Activated naive CD8-positive, alpha-beta T cell (primary cell): ENCODE measurements around the gene DEXI.
"Not testable (repeated sequence)": the region's sequence is repeated elsewhere in the genome, so short reads cannot be mapped to it uniquely, and the experiment has no call there.

Experiments
- H3K27ac Mint-ChIP-seq: one replicate; pipeline ENCODE4 v1.8.0; 2021; ENCODE audit warnings: mixed read lengths
- H3K27me3 Mint-ChIP-seq: one replicate; pipeline ENCODE4 v1.8.0; 2021; ENCODE audit warnings: mixed read lengths
- H3K36me3 Mint-ChIP-seq: one replicate; pipeline ENCODE4 v1.8.0; 2021; ENCODE audit warnings: mixed read lengths
- H3K4me1 Mint-ChIP-seq: one replicate; pipeline ENCODE4 v1.8.0; 2021; ENCODE audit warnings: low read depth, mixed read lengths
- H3K4me3 Mint-ChIP-seq: one replicate; pipeline ENCODE4 v1.8.0; 2021; ENCODE audit warnings: mild to moderate bottlenecking, mixed read lengths
- H3K9me3 Mint-ChIP-seq: one replicate; pipeline ENCODE4 v1.8.0; 2021; ENCODE audit warnings: low read depth, mixed read lengths

Gene DEXI

DNA sequence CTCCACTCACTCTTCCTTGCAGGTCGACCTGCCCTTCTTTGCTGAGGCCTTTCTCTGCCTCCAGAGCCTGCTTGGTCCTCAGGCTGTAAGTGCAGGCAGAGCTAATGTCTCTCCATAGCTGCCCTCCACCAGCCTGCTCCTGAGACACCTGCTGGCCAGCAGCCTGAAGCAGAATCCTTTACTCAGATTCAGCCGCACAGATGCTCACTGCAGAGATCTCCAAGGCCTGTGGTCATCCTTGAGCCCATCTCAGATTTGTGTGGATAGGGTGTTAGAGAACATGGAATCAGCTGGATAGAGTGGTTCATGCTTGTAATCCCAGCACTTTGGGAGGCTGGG is 11.5 kb downstream of the DEXI start:
- H3K27ac Mint-ChIP-seq = no peak overlapping the region
- H3K4me3 Mint-ChIP-seq = no peak overlapping the region
- peaks cover 8% of the 10 kb centered on the region for H3K36me3 Mint-ChIP-seq
- peaks cover 24% of the 10 kb centered on the region for H3K4me1 Mint-ChIP-seq
- H3K9me3 Mint-ChIP-seq = no peaks in the 10 kb centered on the region
- no peaks in the 10 kb centered on the region for H3K27me3 Mint-ChIP-seq

DNA sequence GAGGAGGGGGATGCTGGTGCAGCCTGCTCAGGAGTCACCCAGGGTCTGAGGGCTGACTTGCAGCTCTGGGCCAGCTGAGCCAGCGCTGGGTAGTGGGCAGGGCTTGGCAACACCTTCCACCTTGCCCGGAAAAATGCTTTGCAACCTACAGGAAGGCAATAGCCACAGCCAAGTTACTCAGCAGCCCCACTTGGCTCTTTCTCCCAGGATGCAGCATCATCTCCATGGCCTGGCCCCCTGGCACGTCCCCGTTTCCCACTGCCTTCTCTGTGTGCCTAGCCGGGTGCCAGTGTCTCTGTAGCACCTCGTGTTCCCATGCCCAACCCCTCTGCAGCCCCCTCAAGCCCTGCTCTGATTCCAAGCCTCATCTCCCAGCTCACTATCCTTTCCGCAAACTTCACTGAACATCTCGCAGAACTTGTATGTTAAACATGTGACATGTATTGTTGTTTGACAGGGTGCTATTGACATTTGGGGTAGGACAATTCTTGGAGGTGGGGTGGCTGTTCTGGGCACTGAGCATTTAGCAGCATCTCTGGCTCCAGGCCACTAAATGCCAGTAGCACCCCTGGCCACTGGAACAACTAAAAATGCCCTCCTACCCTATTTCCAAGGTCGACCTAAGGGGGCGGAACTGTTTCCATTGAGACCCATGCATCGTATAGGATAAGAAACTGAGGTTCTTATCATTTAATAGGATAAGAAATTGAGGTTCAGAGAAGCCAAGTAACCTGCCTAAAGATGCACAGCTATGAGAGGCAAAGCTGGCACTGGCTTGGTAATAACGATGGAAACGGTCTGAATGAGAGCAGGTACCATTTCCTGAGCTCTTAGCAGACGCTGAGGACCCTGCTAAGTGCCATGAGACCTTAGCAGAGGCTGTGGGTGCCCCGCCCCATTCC is 12.2 kb downstream of the DEXI start:
- Mint-ChIP-seq H3K27me3 (no peaks in the 10 kb centered on the region), H3K4me3 (no peak overlapping the region), H3K4me1 (peaks cover 18% of the 10 kb centered on the region), H3K27ac (no peak overlapping the region), H3K36me3 (peaks cover 10% of the 10 kb centered on the region), H3K9me3 (no peaks in the 10 kb centered on the region)

DNA sequence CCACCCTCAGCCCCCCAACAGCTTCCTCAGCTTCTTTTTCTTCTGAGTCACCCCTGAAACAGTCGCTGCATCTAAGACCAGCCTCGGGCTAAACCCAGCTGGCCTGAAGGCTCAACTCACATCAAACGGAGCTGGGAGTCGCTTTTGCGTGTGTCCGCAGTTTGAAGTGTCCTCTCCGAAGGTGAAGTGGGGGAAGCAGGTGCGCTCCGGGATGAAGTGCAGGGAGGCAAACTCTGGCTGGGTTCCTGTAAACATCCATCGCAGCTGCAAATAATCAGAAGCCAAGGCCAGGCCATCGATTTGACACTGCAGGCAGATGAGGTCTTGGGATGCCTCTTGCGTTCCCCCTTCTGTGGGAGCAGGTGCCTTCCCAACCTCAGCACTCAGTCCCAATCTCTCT is 13.2 kb downstream of the DEXI start:
- H3K36me3 Mint-ChIP-seq, H3K27me3 Mint-ChIP-seq, H3K27ac Mint-ChIP-seq, H3K9me3 Mint-ChIP-seq, H3K4me3 Mint-ChIP-seq: not testable (repeated sequence)
- H3K4me1 Mint-ChIP-seq = peaks cover 11% of the 10 kb centered on the region

DNA sequence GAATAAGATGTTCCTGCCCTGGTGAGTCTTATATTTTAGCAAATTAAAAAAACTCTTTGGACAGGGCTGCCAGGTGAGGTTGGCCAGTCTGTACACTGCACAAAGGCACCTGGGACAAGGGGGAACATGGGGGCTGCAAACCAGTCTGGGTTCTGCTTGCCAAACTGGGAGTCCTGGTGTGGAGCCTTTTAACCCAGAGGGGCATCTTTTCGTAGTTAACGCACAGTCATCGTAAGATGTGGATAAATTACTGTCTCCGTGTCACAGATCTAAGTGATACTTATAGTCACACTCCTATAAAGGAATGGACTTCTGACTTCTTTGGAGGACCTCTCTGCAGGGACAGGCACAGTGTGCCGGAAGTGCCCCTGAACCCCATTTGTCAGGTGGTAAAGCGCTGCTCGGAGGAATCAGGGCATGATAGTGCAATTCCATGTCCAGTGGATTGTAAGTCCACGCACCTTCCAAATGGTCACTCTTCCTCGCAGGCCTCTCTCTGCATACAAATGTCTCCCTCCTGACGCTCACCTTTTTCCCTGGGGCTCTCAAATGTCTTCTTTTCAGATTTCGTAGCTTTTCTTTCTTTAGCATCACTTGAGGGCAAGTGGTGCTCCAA is 14.7 kb downstream of the DEXI start:
- Mint-ChIP-seq H3K36me3 (peaks cover 10% of the 10 kb centered on the region), H3K27ac (no peak overlapping the region), H3K4me1 (peaks cover 2% of the 10 kb centered on the region), H3K4me3 (no peak overlapping the region), H3K27me3 (no peaks in the 10 kb centered on the region), H3K9me3 (no peaks in the 10 kb centered on the region)

DNA sequence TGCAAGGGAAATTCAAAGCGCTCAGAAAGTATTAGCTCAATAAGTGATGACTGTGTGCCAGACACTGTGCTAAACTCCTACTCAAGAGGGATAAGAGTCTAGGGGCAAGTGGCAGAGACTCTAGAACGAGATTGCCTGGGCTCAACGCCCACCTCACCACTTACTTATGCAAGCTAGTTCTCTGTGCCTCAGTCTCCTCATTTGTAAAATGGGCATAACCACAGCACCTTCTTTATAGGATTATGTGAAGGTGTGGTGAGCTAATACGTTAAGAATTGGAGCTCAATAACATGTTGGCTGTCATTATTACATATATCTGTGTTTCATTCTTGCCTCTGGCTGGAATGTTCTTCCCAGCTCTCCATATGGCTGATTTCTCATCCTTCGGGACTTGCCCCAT is 15.4 kb downstream of the DEXI start:
- peaks cover 2% of the 10 kb centered on the region for H3K4me1 Mint-ChIP-seq
- no peaks in the 10 kb centered on the region for H3K9me3 Mint-ChIP-seq
- H3K36me3 Mint-ChIP-seq = peaks cover 10% of the 10 kb centered on the region
- H3K4me3 Mint-ChIP-seq = no peak overlapping the region
- no peaks in the 10 kb centered on the region for H3K27me3 Mint-ChIP-seq
- no peak overlapping the region for H3K27ac Mint-ChIP-seq

DNA sequence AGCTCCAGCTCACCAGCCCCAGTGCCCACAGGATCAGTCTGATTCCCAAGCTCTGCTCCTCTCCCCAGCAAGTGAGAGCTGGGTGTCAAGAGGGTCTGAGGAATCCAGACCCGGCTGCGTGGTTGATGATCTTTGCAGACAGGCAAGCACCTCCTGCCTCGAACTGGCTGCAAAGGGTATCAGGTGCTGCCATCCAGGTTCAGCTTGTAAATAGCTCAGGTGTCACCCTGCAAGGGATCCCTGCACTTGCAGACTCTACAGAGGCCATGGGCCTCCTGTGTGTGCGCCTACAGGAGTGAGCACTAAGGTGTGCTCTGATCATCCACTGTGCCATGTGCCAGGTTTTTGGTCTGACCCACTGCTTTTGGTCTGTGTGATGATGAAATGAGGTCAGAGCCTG is 16.2 kb downstream of the DEXI start:
- Mint-ChIP-seq H3K27ac (no peak overlapping the region), H3K36me3 (peaks cover 10% of the 10 kb centered on the region), H3K9me3 (no peaks in the 10 kb centered on the region), H3K4me3 (no peak overlapping the region), H3K4me1 (peaks cover 2% of the 10 kb centered on the region), H3K27me3 (no peaks in the 10 kb centered on the region)

DNA sequence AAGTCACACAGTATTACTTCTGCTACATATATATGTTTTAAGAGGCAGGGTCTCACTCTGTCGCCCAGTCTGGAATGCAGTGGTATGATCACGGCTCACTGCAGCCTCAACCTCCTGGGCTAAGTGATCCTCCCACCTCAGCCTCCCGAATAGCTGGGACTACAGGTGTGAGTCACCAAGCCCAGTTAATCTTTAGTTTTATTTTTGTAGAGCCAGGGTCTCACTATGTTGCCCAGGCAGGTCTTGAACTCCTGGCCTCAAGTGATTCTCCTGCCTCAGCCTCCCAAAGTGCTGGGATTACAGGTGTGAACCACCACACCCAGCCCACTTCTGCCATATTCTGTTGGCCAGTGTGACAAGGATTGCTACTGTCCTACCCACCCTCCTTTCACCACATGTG is 17.0 kb downstream of the DEXI start:
- H3K36me3 Mint-ChIP-seq, H3K9me3 Mint-ChIP-seq, H3K27ac Mint-ChIP-seq, H3K4me3 Mint-ChIP-seq, H3K27me3 Mint-ChIP-seq, H3K4me1 Mint-ChIP-seq: not testable (repeated sequence)

DNA sequence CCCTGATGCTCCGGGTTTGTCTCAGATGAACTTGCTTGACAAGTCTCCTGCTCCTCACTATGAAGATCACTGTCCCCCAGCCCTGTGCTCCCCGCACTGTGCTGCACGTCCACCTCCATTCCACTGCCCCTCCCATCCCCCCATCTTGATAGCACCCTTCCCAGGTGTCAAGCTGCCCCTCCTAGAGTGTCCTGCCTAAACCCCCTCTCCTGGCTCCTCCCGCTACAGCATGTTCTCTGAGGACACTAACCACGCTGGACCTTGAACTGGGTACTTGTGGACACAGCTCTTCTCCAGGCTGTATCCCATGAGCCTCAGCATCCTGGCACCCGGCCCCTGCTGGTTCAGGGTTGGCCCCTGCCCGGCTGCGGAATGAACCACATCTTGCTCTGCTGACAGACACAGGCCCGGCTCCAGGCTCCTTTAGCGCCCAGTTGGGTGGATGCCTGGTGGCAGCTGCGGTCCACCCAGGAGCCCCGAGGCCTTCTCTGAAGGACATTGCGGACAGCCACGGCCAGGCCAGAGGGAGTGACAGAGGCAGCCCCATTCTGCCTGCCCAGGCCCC is 18.5 kb downstream of the DEXI start:
- H3K4me1 Mint-ChIP-seq = no peaks in the 10 kb centered on the region
- H3K27ac Mint-ChIP-seq = no peak overlapping the region
- peaks cover 10% of the 10 kb centered on the region for H3K36me3 Mint-ChIP-seq

DNA sequence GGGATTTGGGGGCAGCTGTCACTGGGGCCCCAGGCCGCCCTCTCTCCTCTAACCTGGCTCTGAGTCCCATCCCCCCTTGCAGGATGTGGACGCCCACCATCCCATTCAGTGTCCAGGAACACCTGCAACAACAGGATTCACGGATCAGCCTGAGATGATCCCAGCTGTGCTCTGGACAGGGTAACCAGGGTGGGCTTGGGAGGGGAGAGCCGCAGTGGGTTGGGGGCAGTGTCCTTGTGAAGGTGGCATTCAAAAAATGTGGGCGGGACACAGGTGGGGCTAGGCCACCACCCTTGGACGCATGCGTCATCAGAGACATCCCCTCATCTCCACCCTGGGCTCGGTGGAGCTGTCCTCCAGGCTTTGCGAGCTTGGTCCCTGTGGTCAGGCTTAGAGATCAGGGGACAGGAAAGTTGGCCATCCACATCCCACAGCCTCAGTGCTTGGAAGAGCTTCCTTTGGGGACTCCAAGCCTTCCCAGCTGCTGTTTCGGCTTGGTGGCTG is 19.1 kb downstream of the DEXI start:
- Mint-ChIP-seq H3K4me3 (no peak overlapping the region), H3K4me1 (peaks cover 2% of the 10 kb centered on the region)

More for the DNA sequence above, 18.5 kb downstream of the DEXI start:
- H3K27me3 Mint-ChIP-seq = no peaks in the 10 kb centered on the region
- H3K9me3 Mint-ChIP-seq = no peaks in the 10 kb centered on the region
- no peak overlapping the region for H3K4me3 Mint-ChIP-seq

DNA sequence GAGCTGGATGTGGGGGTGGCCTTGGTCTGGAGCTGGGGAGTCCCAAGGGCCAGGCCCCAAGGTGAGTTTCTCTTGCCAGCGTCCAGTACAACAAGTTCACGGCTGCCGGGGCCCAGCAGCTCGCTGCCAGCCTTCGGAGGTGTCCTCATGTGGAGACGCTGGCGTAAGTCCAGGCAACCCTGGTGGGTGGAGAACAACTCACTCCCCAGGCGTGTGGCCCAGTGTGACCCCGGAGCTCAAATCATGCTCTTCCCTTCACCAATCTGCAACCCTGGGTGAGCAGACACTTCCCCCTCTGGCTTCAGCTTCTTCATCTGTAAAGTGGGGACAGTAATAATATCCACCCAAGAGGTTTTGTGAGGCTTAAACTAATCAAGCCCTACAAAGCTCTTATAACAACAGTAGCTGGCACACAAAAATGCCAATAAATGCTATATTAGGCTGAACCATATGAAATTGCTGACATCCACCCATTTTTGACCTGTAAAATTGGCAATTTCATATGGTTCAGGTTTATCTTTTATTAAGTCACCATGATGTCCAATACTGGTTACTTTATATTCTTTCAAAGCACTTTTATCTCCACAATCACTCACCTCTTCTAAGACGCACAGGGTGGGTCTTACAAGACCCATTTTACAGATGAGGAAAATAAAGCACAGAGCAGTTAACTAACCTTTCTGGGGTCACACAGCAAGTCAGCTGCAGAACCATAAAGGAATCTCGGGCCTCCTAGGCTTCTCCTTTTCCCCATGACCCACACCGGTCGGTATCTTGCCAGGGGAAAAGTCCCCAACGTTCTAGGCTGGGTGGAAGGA is 19.7 kb downstream of the DEXI start:
- H3K36me3 Mint-ChIP-seq = peaks cover 6% of the 10 kb centered on the region
- no peak overlapping the region for H3K27ac Mint-ChIP-seq

More for the DNA sequence above, 19.1 kb downstream of the DEXI start:
- peaks cover 10% of the 10 kb centered on the region for H3K36me3 Mint-ChIP-seq
- H3K27me3 Mint-ChIP-seq = no peaks in the 10 kb centered on the region
- H3K9me3 Mint-ChIP-seq = no peaks in the 10 kb centered on the region
- no peak overlapping the region for H3K27ac Mint-ChIP-seq

DNA sequence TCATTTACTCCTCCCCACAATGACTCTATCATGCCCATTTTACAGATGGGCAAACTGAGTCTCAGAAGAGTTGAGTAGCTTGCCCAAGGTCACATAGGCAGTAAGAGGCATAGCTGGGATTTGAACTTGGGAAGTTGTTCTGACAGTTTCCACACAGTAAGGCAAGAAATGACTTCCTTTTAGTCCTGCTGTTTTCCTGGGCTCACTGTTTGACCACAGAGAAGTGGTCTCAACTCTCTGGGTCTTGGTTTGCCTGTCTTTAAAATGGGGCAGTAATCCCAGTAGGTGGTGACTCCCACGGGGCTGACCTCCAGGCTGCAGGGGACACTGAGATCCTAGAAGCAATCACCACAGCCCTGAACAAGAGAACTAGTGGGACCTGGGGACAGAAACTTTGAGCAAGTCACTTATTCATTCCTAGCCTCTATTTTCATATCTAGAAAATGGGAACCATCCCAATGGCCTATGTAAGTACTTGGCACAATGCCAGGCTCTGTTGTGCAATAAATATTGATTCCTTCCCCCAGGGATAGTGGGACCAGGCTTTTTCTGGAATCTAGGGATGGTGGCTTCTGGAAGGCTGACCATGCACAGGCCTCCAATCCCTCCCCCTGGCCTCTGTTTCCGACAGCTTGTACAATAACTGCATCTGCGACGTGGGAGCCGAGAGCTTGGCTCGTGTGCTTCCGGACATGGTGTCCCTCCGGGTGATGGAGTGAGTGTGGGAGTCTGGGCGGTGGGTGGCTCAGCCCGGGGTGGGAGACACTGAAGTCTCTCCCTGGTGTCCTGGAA is 20.5 kb downstream of the DEXI start:
- no peak overlapping the region for H3K4me3 Mint-ChIP-seq
- H3K27ac Mint-ChIP-seq = no peak overlapping the region
- peaks cover 2% of the 10 kb centered on the region for H3K4me1 Mint-ChIP-seq
- H3K36me3 Mint-ChIP-seq = peaks cover 4% of the 10 kb centered on the region
- no peaks in the 10 kb centered on the region for H3K9me3 Mint-ChIP-seq
- no peaks in the 10 kb centered on the region for H3K27me3 Mint-ChIP-seq

More for the DNA sequence above, 19.7 kb downstream of the DEXI start:
- H3K27me3 Mint-ChIP-seq = no peaks in the 10 kb centered on the region
- no peaks in the 10 kb centered on the region for H3K9me3 Mint-ChIP-seq
- no peak overlapping the region for H3K4me3 Mint-ChIP-seq
- peaks cover 2% of the 10 kb centered on the region for H3K4me1 Mint-ChIP-seq

DNA sequence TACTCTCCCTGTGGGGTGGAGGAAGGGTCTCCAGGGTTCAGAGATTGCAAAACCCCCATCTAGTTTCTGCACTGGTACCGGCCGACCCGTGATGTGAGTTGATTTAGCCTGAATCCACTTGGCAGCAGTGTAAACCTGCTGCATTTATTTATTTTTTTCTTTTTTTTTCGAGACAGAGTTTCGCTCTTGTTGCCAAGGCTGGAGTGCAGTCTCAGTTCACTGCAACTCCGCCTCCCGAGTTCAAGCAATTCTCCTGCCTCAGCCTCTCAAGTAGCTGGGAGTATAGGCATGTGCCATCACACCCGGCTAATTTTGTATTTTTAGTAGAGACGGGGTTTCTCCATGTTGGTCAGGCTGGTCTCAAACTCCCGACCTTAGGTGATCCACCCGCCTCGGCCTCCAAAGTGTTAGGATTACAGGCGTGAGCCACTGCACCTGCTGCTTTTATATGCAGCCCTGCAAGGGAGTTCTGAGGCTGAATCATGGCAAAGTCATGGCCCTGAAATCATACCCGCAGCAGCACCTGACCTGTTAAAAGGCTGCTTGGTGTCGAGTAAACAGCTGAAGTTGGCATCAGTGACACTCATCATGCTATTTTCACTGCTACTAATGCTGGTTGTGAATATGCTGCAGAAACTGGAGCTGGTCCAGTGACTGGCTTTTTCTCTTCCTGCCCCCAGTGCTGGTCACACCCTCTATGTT is 21.4 kb downstream of the DEXI start:
- Mint-ChIP-seq H3K4me3 (no peak overlapping the region), H3K9me3 (no peaks in the 10 kb centered on the region), H3K27ac (no peak overlapping the region), H3K4me1 (peaks cover 2% of the 10 kb centered on the region), H3K36me3 (peaks cover 4% of the 10 kb centered on the region), H3K27me3 (no peaks in the 10 kb centered on the region)

DNA sequence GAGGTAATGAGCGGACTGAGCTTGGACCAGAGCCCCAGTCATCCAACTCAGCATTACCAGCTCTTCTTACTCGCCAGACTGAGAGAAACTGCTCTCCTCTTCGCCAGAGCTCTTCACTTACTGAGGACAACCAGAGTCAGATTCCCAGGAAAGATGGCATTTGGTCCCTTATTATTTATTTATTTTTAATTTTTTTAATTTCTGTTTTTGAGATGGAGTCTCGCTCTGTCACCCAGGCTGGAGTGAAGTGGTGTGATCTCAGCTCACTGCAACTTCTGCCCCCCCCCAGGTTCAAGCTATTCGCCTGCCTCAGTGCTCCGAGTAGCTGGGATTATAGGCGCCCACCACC is 23.3 kb downstream of the DEXI start:
- Mint-ChIP-seq H3K27ac (no peak overlapping the region), H3K36me3 (peaks cover 2% of the 10 kb centered on the region), H3K4me3 (no peak overlapping the region), H3K9me3 (no peaks in the 10 kb centered on the region), H3K4me1 (peaks cover 7% of the 10 kb centered on the region), H3K27me3 (no peaks in the 10 kb centered on the region)
